Right lobe of liver (tissue), 6 donors: Measurements from ENCODE around the gene FUT1. TPM values are rescaled to one million over a fixed set of nuclear protein-coding genes. Genes with fewer than 3 reads are reported as not detected.
"Not testable (repeated sequence)": the region's sequence is repeated elsewhere in the genome, so short reads cannot be mapped to it uniquely, and the experiment has no call there.

Experiments used
- ATAC-seq, 4 donors: fragments of 200-7000 bp; cut with Tn5 transposase; one replicate each; pipeline ENCODE4 v1.9.1; 2020; ENCODE audit warnings: mild to moderate bottlenecking in 4 of 4, moderate library complexity in 4 of 4
- DNase-seq, 3 donors: peaks; one replicate each; pipeline ENCODE4 v3.0.0-alpha.2; 2020
- H3K27ac ChIP-seq, 3 donors: fragments of 200-600 bp; one replicate each; pipeline ENCODE4 v1.8.0; 2022
- H3K27me3 ChIP-seq, 2 donors: fragments of 200-600 bp; one replicate each; pipeline ENCODE4 v1.8.0; 2022
- H3K36me3 ChIP-seq, 4 donors: fragments of 200-600 bp; sonication (generic) in 1 of 4; one replicate each; pipeline versions ENCODE4 v1.5.1 to v1.8.0; 2017 to 2022; ENCODE audit warnings: control low read depth in 1 of 4
- H3K4me1 ChIP-seq, 4 donors: fragments of 200-600 bp; sonication (generic) in 1 of 4; one replicate each; pipeline versions ENCODE4 v1.5.1 to v1.8.0; 2017 to 2022; ENCODE audit warnings: control low read depth in 1 of 4
- H3K4me3 ChIP-seq, 3 donors: fragments of 200-600 bp; one replicate each; pipeline ENCODE4 v1.8.0; 2022
- H3K9me3 ChIP-seq, 4 donors: fragments of 200-600 bp; sonication (generic) in 1 of 4; one replicate each; pipeline versions ENCODE4 v1.5.1 to v1.8.0; 2017 to 2022; ENCODE audit warnings: control low read depth in 1 of 4
- CTCF ChIP-seq, 4 donors: fragments of 200-600 bp in 3 of 4; fragments of 450-650 bp in 1 of 4; IDR thresholded peaks; one replicate each; pipeline versions ENCODE4 v1.5.1 to v1.8.0; 2016 to 2022; ENCODE audit warnings: antibody characterized with exemption in 4 of 4, mild to moderate bottlenecking in 2 of 4
- POLR2A ChIP-seq: fragments of 450-650 bp; IDR thresholded peaks from one replicate; pipeline ENCODE4 v1.6.1; 2017; ENCODE audit warnings: antibody characterized with exemption, mild to moderate bottlenecking
- WGBS: methylation state at CpG from one replicate; pipeline ENCODE4 v1.1.6; 2018; ENCODE audit warnings: low coverage, low lambda C conversion rate; ENCODE audit not compliant: insufficient coverage; ENCODE audit errors: missing lambda C conversion rate; 5-methylcytosine and 5-hydroxymethylcytosine counted together
- intact Hi-C, 2 donors: fragments of 100-400 bp; cut with DNase I; formaldehyde crosslinking; loops; one replicate each; pipeline versions ENCODE4 v1.11.2 to v1.14.1; 2022
- total RNA-seq, 6 experiments: library from RNA; depleted of rRNA in 2 of 6; stranded (reverse); fragments of >200 nt in 2 of 6; fragmentation: NEBNext Ultra II Directional in 3 of 6; extraction: Animal tissue kit (Norgen Biotek cat#: 25700) in 3 of 6; gene quantifications; one replicate each; pipeline versions ENCODE4 v1.1.0 to v1.2.4, GENCODE V29; 2016 to 2023
- donor health status: DM: no; HTN: yes; CAD: no.
- donor health status: DM: no; HTN: no; CAD: no.
- donor health status: DM: no; HTN: no; CAD: no.
- donor health status: DM: no; HTN: yes; CAD: no.
- donor health status: DM: no; HTN: yes; CAD: no.

Gene FUT1
- total RNA-seq, 6 experiments from 2014 or later = 0.22 to 1.9 (median 0.93) TPM

- Histone ChIP-seq H3K27me3 (no peaks in the 10 kb centered on the region), H3K36me3 (no peaks in the 10 kb centered on the region), H3K9me3 (no peaks in the 10 kb centered on the region), H3K4me1 (peaks cover 0 to 16% (median 5%) of the 10 kb centered on the region in 4 donors), H3K27ac (no peak overlapping the region), H3K4me3 (no peak overlapping the region)
- ATAC-seq (no peak), DNase-seq (no peak)
- TF ChIP-seq CTCF (IDR thresholded peaks at IDR 0.05) (no peak), POLR2A (no peak)
- intact Hi-C loops = no loop called here
- WGBS = 73% methylated on average over 8 of the region's 8 CpGs
Observed at GRCh38 chr19:48793271-48793670, 40.8 kb upstream of the FUT1 start.

- H3K27ac ChIP-seq, intact Hi-C loops, H3K36me3 ChIP-seq, H3K27me3 ChIP-seq, H3K9me3 ChIP-seq, DNase-seq, H3K4me1 ChIP-seq, H3K4me3 ChIP-seq, ATAC-seq: not testable (repeated sequence)
- WGBS = 83% methylated on average over 8 of the region's 9 CpGs
Observed at GRCh38 chr19:48787331-48787730, 34.9 kb upstream of the FUT1 start.

GRCh38 chr19:48786422-48786821, 34.0 kb upstream of the FUT1 start:
- WGBS = 80% methylated on average over 7 of the region's 7 CpGs
- H3K27me3 ChIP-seq, H3K36me3 ChIP-seq, DNase-seq, intact Hi-C loops, ATAC-seq, H3K27ac ChIP-seq, H3K4me3 ChIP-seq, H3K9me3 ChIP-seq: not testable (repeated sequence)
- H3K4me1 ChIP-seq = peaks cover 0 to 12% (median 5%) of the 10 kb centered on the region in 4 donors

GRCh38 chr19:48784527-48784926, 32.1 kb upstream of the FUT1 start:
- Histone ChIP-seq H3K27ac (no peak overlapping the region), H3K9me3 (no peaks in the 10 kb centered on the region), H3K27me3 (no peaks in the 10 kb centered on the region), H3K36me3 (no peaks in the 10 kb centered on the region), H3K4me1 (peaks cover 0 to 17% (median 5%) of the 10 kb centered on the region in 4 donors), H3K4me3 (no peak overlapping the region)
- intact Hi-C loops = no loop called here
- DNase-seq (no peak), ATAC-seq (peak; percentile 41 to 65 (median 54))
- 29% methylated on average over 5 of the region's 5 CpGs for WGBS
- TF ChIP-seq POLR2A = no peak
- peak; percentile 45 to 64 (median 60) for TF ChIP-seq CTCF (IDR thresholded peaks at IDR 0.05)

- DNase-seq (no peak), ATAC-seq (peak in 3 of 4 donors; percentile 2 to 16 (median 6))
- Histone ChIP-seq H3K27ac (peak overlapping the region; percentile 47 to 67 (median 65)), H3K4me3 (no peak overlapping the region), H3K9me3 (no peaks in the 10 kb centered on the region), H3K36me3 (no peaks in the 10 kb centered on the region), H3K27me3 (no peaks in the 10 kb centered on the region), H3K4me1 (peaks cover 0 to 17% (median 5%) of the 10 kb centered on the region in 4 donors)
- TF ChIP-seq CTCF (IDR thresholded peaks at IDR 0.05) (no peak), POLR2A (no peak)
- intact Hi-C loops = no loop called here
- 37% methylated on average over 8 of the region's 14 CpGs for WGBS
Observed at GRCh38 chr19:48780631-48781391, 28.4 kb upstream of the FUT1 start.
